HepG2 (cell line): ENCODE results near the gene CDC27. TPM values are rescaled to one million over a fixed set of nuclear protein-coding genes. Genes with fewer than 3 reads are reported as not detected.
"Not testable (repeated sequence)": the region's sequence is repeated elsewhere in the genome, so short reads cannot be mapped to it uniquely, and the experiment has no call there.

Experiments used
- ATAC-seq: fragments of 200-7000 bp; cut with Tn5 transposase; 3 replicates; pipeline ENCODE4 v1.9.1; 2020; ENCODE audit warnings: mild to moderate bottlenecking, moderate library complexity
- BruUV-seq: library from RNA; stranded (reverse); fragments of 400-500 nt; replicated peaks from 2 replicates; lab custom pipeline; 2021; lab: Mats Ljungman, UMichigan
- CTCF ChIA-PET: fragments of 300-600 bp; formaldehyde crosslinking; extraction: SDS; loops from one replicate; lab custom pipeline; 2021; ENCODE audit warnings: low total read pairs, inconsistent platforms, low intra/inter-chr PET ratio; lab: Yijun Ruan, JAX
- POLR2A ChIA-PET: fragments of 350-600 bp; sonication (Branson Sonifier 250); formaldehyde crosslinking; loops from one replicate; lab custom pipeline; 2020; ENCODE audit warnings: antibody characterized with exemption, inconsistent platforms; lab: Yijun Ruan, JAX
- DNase-seq: peaks from one replicate; pipeline ENCODE4 v3.0.0-alpha.2; 2015; ENCODE audit warnings: low spot score
- FAIRE-seq: peaks from 3 replicates; lab custom pipeline; 2011; peaks lifted over from hg19 to GRCh38; lab: Jason Lieb, UNC
- H2AFZ ChIP-seq: one replicate; pipeline ENCODE4 v1.6.1; 2011; ENCODE audit warnings: low read length, inconsistent platforms
- H3K27ac ChIP-seq: fragments of 300-600 bp; 3 replicates; pipeline ENCODE4 v1.8.0; 2011; ENCODE audit warnings: mixed run types, mild to moderate bottlenecking, mixed read lengths, low read length, inconsistent platforms; ENCODE audit not compliant: insufficient read depth; ENCODE audit errors: extremely low read length
- H3K27me3 ChIP-seq, 2 experiments: fragments of 200-600 bp in 1 of 2; 2 replicates in 1 of 2; 3 replicates in 1 of 2; pipeline versions ENCODE4 v1.6.0 to v1.8.0; 2011; ENCODE audit warnings: low read length in 2 of 2, mild to moderate bottlenecking in 2 of 2, moderate library complexity in 2 of 2, inconsistent platforms in 1 of 2; ENCODE audit not compliant: insufficient read depth in 2 of 2, control insufficient read depth in 1 of 2
- H3K36me3 ChIP-seq, 2 experiments: fragments of 200-600 bp in 1 of 2; replicated peaks in 1 of 2; 2 replicates in 1 of 2; 3 replicates in 1 of 2; pipeline versions ENCODE4 v1.5.1 to v1.8.0; 2011; ENCODE audit warnings: low read length in 2 of 2, inconsistent platforms in 1 of 2; ENCODE audit not compliant: insufficient read depth in 2 of 2, control insufficient read depth in 1 of 2
- H3K4me1 ChIP-seq: 2 replicates; pipeline ENCODE4 v1.5.1; 2012; ENCODE audit warnings: low read length, inconsistent platforms; ENCODE audit not compliant: insufficient read depth
- H3K4me2 ChIP-seq: 2 replicates; pipeline ENCODE4 v1.6.0; 2011; ENCODE audit warnings: low read depth, low read length, inconsistent platforms
- H3K4me3 ChIP-seq, 3 experiments: fragments of 200-600 bp in 1 of 3; sonication (generic), shearing (Covaris generic) in 1 of 3; replicated peaks in 1 of 3; 2 replicates each; pipeline ENCODE4 v1.5.1; 2011 to 2016; ENCODE audit warnings: low read length in 3 of 3, inconsistent platforms in 2 of 3, low read depth in 2 of 3, mild to moderate bottlenecking in 2 of 3, control low read depth in 1 of 3, mixed read lengths in 1 of 3; ENCODE audit not compliant: insufficient read depth in 1 of 3
- H3K79me2 ChIP-seq: one replicate; pipeline ENCODE4 v1.6.1; 2011; ENCODE audit warnings: low read length, inconsistent platforms; ENCODE audit not compliant: insufficient read depth
- H3K9ac ChIP-seq: 2 replicates; pipeline ENCODE4 v1.6.0; 2011; ENCODE audit warnings: mild to moderate bottlenecking, low read depth, low read length, inconsistent platforms; ENCODE audit not compliant: insufficient read depth
- H3K9me3 ChIP-seq: 2 replicates; pipeline ENCODE4 v1.5.1; 2012; ENCODE audit warnings: mild to moderate bottlenecking, low read length
- H4K20me1 ChIP-seq: 2 replicates; pipeline ENCODE4 v1.6.0; 2011; ENCODE audit warnings: inconsistent platforms, mild to moderate bottlenecking, low read length, moderate library complexity; ENCODE audit not compliant: insufficient read depth
- FLYWCH1 ChIP-seq: sonication (generic); formaldehyde crosslinking; IDR thresholded peaks from 2 replicates; pipeline ENCODE4 v1.8.1; 2023; ENCODE audit warnings: mild to moderate bottlenecking, missing genetic modification reagents
- GTF3A ChIP-seq: sonication (generic); formaldehyde crosslinking; conservative IDR thresholded peaks from 2 replicates; pipeline ENCODE4 v1.4.0; 2020; ENCODE audit warnings: mild to moderate bottlenecking, missing genetic modification reagents
- HOXA7 ChIP-seq: sonication (generic); formaldehyde crosslinking; IDR thresholded peaks from 2 replicates; pipeline ENCODE4 v1.8.1; 2022; ENCODE audit warnings: mild to moderate bottlenecking, missing genetic modification reagents, moderate library complexity
- JUNB ChIP-seq: sonication (generic); formaldehyde crosslinking; IDR thresholded peaks from 2 replicates; pipeline ENCODE4 v1.8.0; 2022; ENCODE audit warnings: missing genetic modification reagents, mild to moderate bottlenecking, borderline replicate concordance
- RBFOX2 ChIP-seq: fragments of 200-400 bp; formaldehyde crosslinking; IDR thresholded peaks from 2 replicates; pipeline ENCODE4 v1.6.1; 2017; ENCODE audit warnings: low read depth, mild to moderate bottlenecking, low read length
- WGBS: methylation state at CpG from one replicate; pipeline ENCODE4 v1.1.6; 2017; ENCODE audit warnings: low lambda C conversion rate; 5-methylcytosine and 5-hydroxymethylcytosine counted together
- in situ Hi-C: cut with HindIII; loops from 2 replicates; pipeline ENCODE4 v1.10.0; 2017; ENCODE audit warnings: low pct_unique_long_range_greater_than_20kb; ENCODE audit not compliant: extremely low pct_ligation_motif_present
- intact Hi-C: fragments of 100-400 bp; cut with micrococcal nuclease; formaldehyde crosslinking; loops from one replicate; pipeline ENCODE4 v1.10.0; 2022; ENCODE audit not compliant: unreplicated experiment
- polyA plus RNA-seq, 8 experiments: library from polyadenylated mRNA; depleted of rRNA in 3 of 8; stranded (reverse) in 7 of 8; unstranded in 1 of 8; fragments of >200 nt; fragmentation: Illumina TruSeq in 4 of 8; extraction: Trizol in 4 of 8; gene quantifications; 2 replicates each; pipeline versions ENCODE4 v1.2.1 to v1.2.3, GENCODE V29; 2011 to 2016; ENCODE audit warnings: low read depth in 4 of 8, missing spikeins in 1 of 8, mixed read lengths in 1 of 8; ENCODE audit not compliant: insufficient read depth in 1 of 8
- total RNA-seq, 5 experiments: library from RNA; depleted of rRNA; stranded (reverse); fragments of >200 nt; fragmentation: Illumina TruSeq; extraction: Trizol; gene quantifications; 2 replicates each; pipeline ENCODE4 v1.2.3, GENCODE V29; 2016; ENCODE audit warnings: low read depth in 1 of 5

The CDC27 gene
- total and polyA plus RNA-seq, 2 of the 13 experiments (the other 11 are each of a cell fraction or from before 2014, with no cell fraction given), result 80.7 to 102 TPM

GRCh38 chr17:47216821-47217220 lies 27.7 kb upstream of the CDC27 start:
- H2AFZ ChIP-seq, FAIRE-seq, H3K36me3 ChIP-seq, BruUV-seq, H3K27ac ChIP-seq, H3K79me2 ChIP-seq, H4K20me1 ChIP-seq, ATAC-seq, DNase-seq, intact Hi-C loops, H3K9me3 ChIP-seq, H3K4me3 ChIP-seq, H3K4me2 ChIP-seq, CTCF ChIA-PET, H3K4me1 ChIP-seq, POLR2A ChIA-PET, H3K9ac ChIP-seq, in situ Hi-C loops: not testable (repeated sequence)
- H3K27me3 ChIP-seq, result peaks cover 2 to 26% of the 10 kb centered on the region in 2 experiments; a peak in 3 of 5 replicates
- 83% methylated on average over 4 of the region's 4 CpGs for WGBS

GRCh38 chr17:47214931-47215330 lies 25.8 kb upstream of the CDC27 start:
- Histone ChIP-seq H3K79me2 (no peaks in the 10 kb centered on the region), H3K36me3 (no peaks in the 10 kb centered on the region), H2AFZ (no peak overlapping the region), H3K9me3 (no peaks in the 10 kb centered on the region), H3K9ac (no peak overlapping the region), H3K4me2 (no peak overlapping the region), H4K20me1 (no peaks in the 10 kb centered on the region), H3K4me1 (no peaks in the 10 kb centered on the region), H3K27me3 (peaks cover 0 to 17% of the 10 kb centered on the region in 2 experiments; a peak in 3 of 5 replicates), H3K27ac (no peak overlapping the region), H3K4me3 (no peak overlapping the region)
- no TSS peak for BruUV-seq
- 39% methylated on average over 3 of the region's 3 CpGs for WGBS
- in situ Hi-C loops (no loop called here), intact Hi-C loops (no loop called here)
- no peak for TF ChIP-seq GTF3A (CRISPR knock-in tag)
- no peak for TF ChIP-seq JUNB (CRISPR knock-in tag)
- no peak for TF ChIP-seq FLYWCH1
- TF ChIP-seq HOXA7 (CRISPR knock-in tag), result no peak
- TF ChIP-seq RBFOX2, result no peak
- no peak for FAIRE-seq
- CTCF ChIA-PET, result no interaction called here
- DNase-seq, result no peak
- ATAC-seq, result no peak
- POLR2A ChIA-PET, result no interaction called here
